Stimulated activated CD4-positive, alpha-beta T cell treated with anti-CD3 and anti-CD28 coated beads, Interleukin-15, amount 100 ng/mL, for 48 hours (primary cell): Measurements from ENCODE around the gene SLC37A1.
A peak's percentile ranks its signal among the peaks of the same experiment; 100 is the strongest.

Source experiments
- DNase-seq, 2 donors: peaks; one replicate each; pipeline ENCODE4 v3.0.0-alpha.2; 2020; ENCODE audit warnings: low read depth in 2 of 2

The SLC37A1 gene

DNA sequence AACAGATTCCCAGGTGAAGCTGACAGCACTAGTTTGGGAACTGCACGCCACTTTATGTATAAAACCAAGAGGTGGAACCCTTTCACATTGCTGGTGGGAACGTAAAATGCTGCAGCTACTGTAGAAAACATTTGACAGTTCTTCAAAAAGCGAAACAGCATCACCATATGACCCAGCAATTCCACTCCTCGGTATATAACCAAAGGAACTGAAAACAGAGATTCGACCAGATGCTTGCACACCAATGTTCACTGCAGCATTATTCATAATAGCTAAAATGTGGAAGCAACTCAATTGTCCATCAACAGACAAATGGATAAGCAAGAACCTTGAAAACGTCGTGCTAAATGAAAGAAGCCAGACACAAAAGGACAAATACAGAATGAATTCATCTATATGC lies 35.1 kb upstream of the SLC37A1 start:
- no peak for DNase-seq

- DNase-seq, result no peak
Observed at GRCh38 chr21:42479582-42479981, 34.1 kb upstream of the SLC37A1 start.

- DNase-seq, result no peak
Observed at GRCh38 chr21:42480736-42481135, 32.9 kb upstream of the SLC37A1 start.

GRCh38 chr21:42481169-42481568 lies 32.5 kb upstream of the SLC37A1 start:
- DNase-seq, result no peak

GRCh38 chr21:42484966-42485365 lies 28.7 kb upstream of the SLC37A1 start:
- DNase-seq, result no peak

GRCh38 chr21:42486072-42486471 lies 27.6 kb upstream of the SLC37A1 start:
- no peak for DNase-seq

- DNase-seq, result no peak
Observed at GRCh38 chr21:42486531-42486930, 27.1 kb upstream of the SLC37A1 start.

DNA sequence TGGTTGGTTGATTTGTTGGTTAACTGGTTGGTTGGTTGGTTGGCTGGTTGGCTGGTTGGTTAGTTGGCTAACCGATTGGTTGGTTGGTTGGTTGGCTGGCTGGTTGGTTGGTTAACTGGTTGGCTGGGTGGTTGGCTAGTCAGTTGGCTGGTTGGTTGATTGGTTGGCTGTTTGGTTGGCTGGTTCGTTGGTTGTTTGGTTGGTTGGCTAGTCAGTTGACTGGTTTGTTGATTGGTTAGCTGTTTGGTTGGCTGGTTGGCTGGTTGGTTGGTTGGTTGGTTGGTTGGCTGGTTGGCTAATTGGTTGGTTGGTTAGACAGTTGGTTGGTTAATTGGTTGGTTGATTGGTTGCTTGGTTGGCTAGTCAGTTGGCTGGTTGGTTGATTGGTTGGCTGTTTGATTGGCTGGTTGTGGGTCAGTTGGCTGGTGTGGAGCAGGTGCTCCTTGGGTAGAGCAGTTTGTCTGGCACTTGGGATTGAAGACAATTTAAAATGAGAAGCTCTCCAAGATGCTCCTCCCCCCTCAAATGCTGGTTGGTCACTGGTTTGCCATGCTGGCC lies 24.6 kb upstream of the SLC37A1 start:
- no peak for DNase-seq

DNA sequence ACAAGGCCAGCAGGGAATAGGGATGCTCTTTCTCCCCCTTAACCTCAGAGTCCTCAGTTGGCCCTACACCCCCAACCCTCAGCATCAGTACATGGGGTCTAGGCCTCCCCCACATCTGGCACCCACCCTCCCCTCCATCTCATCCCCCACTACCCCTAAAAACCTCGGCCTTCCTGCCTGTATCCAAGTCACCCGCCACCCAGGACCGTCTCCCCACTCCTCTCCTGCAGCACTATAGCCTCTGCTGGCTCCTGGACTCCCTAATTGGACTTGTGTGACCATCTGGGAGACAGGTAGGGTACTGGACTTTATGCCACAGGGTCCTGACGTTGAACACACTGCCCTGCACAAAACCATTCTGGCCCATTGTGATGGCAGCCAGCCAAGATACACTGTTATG lies 23.7 kb upstream of the SLC37A1 start:
- no peak for DNase-seq

- no peak for DNase-seq
Observed at GRCh38 chr21:42490720-42491119, 22.9 kb upstream of the SLC37A1 start.

- no peak for DNase-seq
Observed at GRCh38 chr21:42491328-42491727, 22.3 kb upstream of the SLC37A1 start.

GRCh38 chr21:42492201-42492600 lies 21.5 kb upstream of the SLC37A1 start:
- DNase-seq, result no peak

GRCh38 chr21:42493109-42494060 lies 20.3 kb upstream of the SLC37A1 start:
- DNase-seq, result no peak

DNA sequence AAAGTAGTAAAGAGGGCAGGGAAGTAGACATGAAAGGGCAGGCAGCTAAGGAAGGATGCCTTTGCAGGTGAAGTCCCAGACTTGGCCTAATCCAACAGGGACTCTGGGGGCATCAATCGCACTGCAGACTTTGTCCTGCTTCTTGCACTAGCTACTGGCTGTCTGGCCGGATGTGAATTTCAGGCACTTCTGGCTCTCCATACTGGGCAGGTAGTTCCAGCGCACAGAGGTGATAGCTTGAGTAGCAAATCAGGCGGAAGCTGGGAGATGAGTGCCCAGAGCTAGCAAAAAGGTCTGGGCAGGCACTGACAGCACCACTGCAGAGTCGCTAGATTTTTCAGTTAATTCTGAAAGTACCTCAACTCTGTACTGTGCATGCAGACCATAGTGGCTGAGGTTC lies 18.6 kb upstream of the SLC37A1 start:
- DNase-seq, result no peak

- no peak for DNase-seq
Observed at GRCh38 chr21:42495765-42496119, 17.9 kb upstream of the SLC37A1 start.

DNA sequence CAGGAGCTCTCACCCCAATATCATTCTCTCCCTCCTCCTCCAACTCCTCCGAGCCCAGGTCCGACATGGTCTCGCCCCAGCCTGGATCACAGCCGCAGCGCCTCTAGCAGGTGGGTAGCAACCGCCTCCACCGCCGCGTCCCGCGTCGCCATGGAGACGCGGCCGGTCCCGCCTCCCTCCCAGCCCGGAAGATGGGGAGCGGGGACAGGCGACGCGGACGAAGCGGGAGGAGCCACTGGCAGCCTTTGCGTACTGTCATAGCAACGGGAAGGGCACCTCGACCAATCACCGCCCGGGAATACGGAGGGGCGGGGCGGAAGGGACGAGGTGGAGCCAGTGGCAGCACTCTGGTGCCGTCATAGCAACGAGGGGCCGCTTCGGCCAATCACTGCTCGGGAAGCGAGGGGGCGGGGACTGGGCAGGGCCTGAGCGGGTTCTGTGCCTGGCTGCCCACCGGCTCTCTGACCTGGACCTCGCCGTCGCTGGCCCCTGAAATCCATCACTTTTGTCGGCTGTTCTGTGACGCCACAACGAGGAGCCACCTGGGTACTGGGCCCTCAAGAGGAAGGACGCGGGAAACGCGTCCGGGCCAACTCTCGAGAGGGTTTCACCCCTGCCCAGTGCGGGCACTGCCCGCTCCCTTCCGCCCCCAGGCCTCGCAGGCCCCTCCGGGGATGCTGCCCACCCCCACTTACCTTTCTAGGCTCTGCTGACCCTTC lies 17.4 kb upstream of the SLC37A1 start, which contains the start of gene RSPH1:
Gene RSPH1 (minus strand): TSS at position 105 of the 719 bp plus-strand sequence. CDS start 38 bp downstream, at position 67.
- DNase-seq, result peak; percentile 98 to 100

DNA sequence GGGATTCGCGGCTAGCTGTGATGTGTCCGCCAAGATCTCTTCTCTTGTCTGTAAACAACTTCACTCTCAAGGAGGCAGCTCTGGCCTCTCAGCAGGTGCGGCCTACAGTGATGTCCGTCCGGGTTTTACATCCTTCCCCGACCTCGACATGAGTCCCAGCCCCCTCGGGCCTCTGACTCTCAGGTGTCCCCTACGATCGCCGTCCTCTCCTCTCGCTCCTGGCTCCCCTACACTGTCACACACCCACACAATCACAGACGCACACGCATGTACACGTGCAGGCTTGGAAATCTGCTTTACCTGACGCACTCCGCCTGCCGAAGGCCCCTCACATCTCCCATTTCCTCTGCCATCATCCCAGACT lies 16.8 kb upstream of the SLC37A1 start:
- DNase-seq, result no peak

GRCh38 chr21:42498012-42498411 lies 15.6 kb upstream of the SLC37A1 start:
- no peak for DNase-seq

DNA sequence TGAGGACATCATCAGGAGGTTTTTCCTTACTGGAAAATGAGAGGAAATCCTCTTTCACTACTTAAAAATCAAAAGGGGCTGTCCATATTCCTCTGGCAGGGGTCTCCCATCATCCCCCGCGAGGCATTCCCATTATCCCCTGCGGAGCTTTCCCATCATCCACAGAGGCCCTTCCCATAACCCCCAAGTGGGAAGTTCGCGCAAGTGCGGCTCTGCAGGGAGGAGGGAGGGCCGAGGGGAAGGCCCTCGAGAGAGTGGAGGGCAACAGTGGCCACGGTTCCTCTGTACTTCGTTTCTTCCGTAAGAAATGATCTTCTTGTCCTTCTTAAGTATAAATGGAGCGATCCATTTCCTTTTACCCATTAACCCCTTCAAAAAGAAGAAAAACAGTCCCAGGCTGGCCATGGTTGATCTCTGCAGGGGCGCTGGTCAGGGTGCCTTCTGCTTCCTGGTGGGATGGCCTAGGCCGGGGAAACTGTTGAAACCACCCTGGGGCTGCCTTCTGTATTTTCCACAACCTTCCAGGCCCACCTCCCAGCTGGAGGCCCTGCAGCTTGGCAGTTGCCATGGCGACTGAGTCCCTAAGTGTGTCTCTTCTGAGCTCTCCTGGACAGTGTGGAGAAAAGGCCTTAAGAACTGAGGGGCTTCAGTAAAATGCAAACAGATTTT lies 14.1 kb upstream of the SLC37A1 start:
- DNase-seq, result no peak

GRCh38 chr21:42500225-42500624 lies 13.4 kb upstream of the SLC37A1 start:
- DNase-seq, result no peak

GRCh38 chr21:42500736-42501135 lies 12.9 kb upstream of the SLC37A1 start:
- no peak for DNase-seq

- DNase-seq, result no peak
Observed at GRCh38 chr21:42503711-42504110, 9.9 kb upstream of the SLC37A1 start.
